ENCODE results near the gene LIN7B. TPM values are rescaled to one million over a fixed set of nuclear protein-coding genes. Genes with fewer than 3 reads are reported as not detected.

LIN7B gene
- total and polyA plus RNA-seq, 9 of the 15 experiments (the other 6 are each of a cell fraction or from before 2014, with no cell fraction given), result 0.89 to 15.7 (median 4.0) TPM

DNA sequence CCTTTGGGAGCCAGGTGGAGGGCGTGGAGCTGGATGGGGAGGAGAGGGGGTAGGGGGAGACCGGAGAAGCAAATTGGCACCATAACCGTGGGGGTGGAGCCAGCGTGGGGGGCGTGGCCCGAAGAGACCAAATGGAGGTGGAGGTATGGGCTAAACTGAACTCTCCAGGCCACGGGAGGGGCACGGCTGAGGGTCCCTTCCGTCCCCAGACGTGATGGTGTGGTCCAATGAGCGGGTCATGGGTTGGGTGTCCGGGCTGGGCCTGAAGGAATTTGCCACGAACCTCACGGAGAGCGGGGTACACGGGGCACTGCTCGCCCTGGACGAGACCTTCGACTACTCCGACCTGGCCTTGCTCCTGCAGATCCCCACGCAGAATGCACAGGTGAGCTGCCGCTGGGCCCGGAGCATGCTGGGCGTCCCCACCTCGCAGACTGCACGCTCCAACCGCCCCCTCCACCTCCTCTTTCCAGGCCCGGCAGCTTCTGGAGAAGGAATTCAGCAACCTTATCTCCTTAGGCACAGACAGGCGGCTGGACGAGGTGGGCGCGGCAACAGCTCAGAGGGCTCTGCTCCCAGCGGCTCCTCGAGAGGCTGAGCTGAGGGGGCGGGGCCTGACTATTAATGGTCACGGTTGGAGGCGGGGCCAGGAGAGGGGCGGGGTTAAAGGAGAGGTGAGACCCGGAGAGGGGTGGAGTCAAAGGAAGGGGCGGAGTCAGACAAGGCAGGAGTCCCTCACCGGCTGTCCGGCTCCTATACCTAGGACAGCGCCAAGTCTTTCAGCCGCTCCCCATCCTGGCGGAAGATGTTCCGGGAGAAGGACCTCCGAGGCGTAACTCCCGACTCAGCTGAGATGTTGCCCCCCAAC lies 34.8 kb downstream of the LIN7B start (continued):
- no peak for TF ChIP-seq CHCHD3 (CRISPR knock-in tag; IDR thresholded peaks at IDR 0.05)
- no peak for TF ChIP-seq ZNF23 (CRISPR knock-in tag; IDR thresholded peaks at IDR 0.05)
- peak; percentile 38 for TF ChIP-seq RBBP5 (IDR thresholded peaks at IDR 0.05; ENCODE audit: borderline replicate concordance, insufficient read depth, low read length, poor library complexity, severe bottlenecking)
- TF ChIP-seq TAF1 (IDR thresholded peaks at IDR 0.05; ENCODE audit: control insufficient read depth, extremely low read depth, insufficient read depth, low read length, severe bottlenecking), result peak; percentile 67
- no peak for TF ChIP-seq COPS2 (conservative IDR thresholded peaks at IDR 0.05)
- no peak for TF ChIP-seq HMGN3 (IDR thresholded peaks at IDR 0.05; ENCODE audit: borderline replicate concordance, extremely low read depth, insufficient read length, low read depth, low read length)
- TF ChIP-seq, protein P1, sequence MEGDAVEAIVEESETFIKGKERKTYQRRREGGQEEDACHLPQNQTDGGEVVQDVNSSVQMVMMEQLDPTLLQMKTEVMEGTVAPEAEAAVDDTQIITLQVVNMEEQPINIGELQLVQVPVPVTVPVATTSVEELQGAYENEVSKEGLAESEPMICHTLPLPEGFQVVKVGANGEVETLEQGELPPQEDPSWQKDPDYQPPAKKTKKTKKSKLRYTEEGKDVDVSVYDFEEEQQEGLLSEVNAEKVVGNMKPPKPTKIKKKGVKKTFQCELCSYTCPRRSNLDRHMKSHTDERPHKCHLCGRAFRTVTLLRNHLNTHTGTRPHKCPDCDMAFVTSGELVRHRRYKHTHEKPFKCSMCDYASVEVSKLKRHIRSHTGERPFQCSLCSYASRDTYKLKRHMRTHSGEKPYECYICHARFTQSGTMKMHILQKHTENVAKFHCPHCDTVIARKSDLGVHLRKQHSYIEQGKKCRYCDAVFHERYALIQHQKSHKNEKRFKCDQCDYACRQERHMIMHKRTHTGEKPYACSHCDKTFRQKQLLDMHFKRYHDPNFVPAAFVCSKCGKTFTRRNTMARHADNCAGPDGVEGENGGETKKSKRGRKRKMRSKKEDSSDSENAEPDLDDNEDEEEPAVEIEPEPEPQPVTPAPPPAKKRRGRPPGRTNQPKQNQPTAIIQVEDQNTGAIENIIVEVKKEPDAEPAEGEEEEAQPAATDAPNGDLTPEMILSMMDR (IDR thresholded peaks at IDR 0.05 in 2 of 3, conservative IDR thresholded peaks at IDR 0.05 in 1 of 3; ENCODE audit: insufficient read depth in 2 of 3, low read depth in 1 of 3, low read length in 3 of 3), result peak in 1 of 3 experiments; percentile 0; a peak in 1 of 6 replicates
- peak; percentile 80 for TF ChIP-seq POLR2G (IDR thresholded peaks at IDR 0.05; ENCODE audit: low read depth, low read length)
- TF ChIP-seq CBX3 (IDR thresholded peaks at IDR 0.05; ENCODE audit: borderline replicate concordance in 1 of 2, low read length in 2 of 2), result peak in 1 of 2 experiments; percentile 16; a peak in 1 of 3 replicates
- peak; percentile 75 for TF ChIP-seq BHLHE40 (IDR thresholded peaks at IDR 0.05; ENCODE audit: low read length)
- TF ChIP-seq RFX1 (IDR thresholded peaks at IDR 0.05), result no peak
- TF ChIP-seq POLR3A (IDR thresholded peaks at IDR 0.05; ENCODE audit: borderline replicate concordance, extremely low read depth, insufficient read depth, insufficient read length), result no peak
- TF ChIP-seq ZNF695 (CRISPR knock-in tag; IDR thresholded peaks at IDR 0.05), result no peak
